Mesendoderm (in vitro differentiated cells): Measurements from ENCODE around the gene TSPEAR. TPM values are rescaled to one million over a fixed set of nuclear protein-coding genes. Genes with fewer than 3 reads are reported as not detected.

ENCODE experiments used
- DNase-seq: peaks from one replicate; pipeline ENCODE4 v3.0.0; 2013
- H2AK5ac ChIP-seq: 2 replicates; pipeline ENCODE4 v1.6.1; 2013; ENCODE audit warnings: low read length, inconsistent platforms
- H2BK120ac ChIP-seq: 2 replicates; pipeline ENCODE4 v1.6.1; 2013; ENCODE audit warnings: low read depth, mild to moderate bottlenecking, low read length, moderate library complexity, mixed read lengths
- H2BK15ac ChIP-seq: replicated peaks from 2 replicates; pipeline ENCODE4 v1.6.1; 2013; ENCODE audit warnings: low read depth, mild to moderate bottlenecking, moderate library complexity
- H2BK5ac ChIP-seq: 2 replicates; pipeline ENCODE4 v1.6.1; 2013; ENCODE audit warnings: low read length, inconsistent platforms
- H3K18ac ChIP-seq: 2 replicates; pipeline ENCODE4 v1.6.1; 2013; ENCODE audit warnings: mild to moderate bottlenecking, low read length, mixed read lengths
- H3K23ac ChIP-seq: one replicate; pipeline ENCODE4 v1.6.1; 2013; ENCODE audit warnings: low read length
- H3K27ac ChIP-seq: 2 replicates; pipeline ENCODE4 v1.5.1; 2013; ENCODE audit warnings: low read depth, mild to moderate bottlenecking, inconsistent platforms, low read length, moderate library complexity
- H3K27me3 ChIP-seq: 2 replicates; pipeline ENCODE4 v1.6.1; 2013; ENCODE audit warnings: low read length, control low read depth, mild to moderate bottlenecking, inconsistent platforms; ENCODE audit not compliant: insufficient read depth, poor library complexity
- H3K36me3 ChIP-seq: 2 replicates; pipeline ENCODE4 v1.6.1; 2013; ENCODE audit warnings: low read length, inconsistent platforms; ENCODE audit not compliant: control insufficient read depth, insufficient read depth
- H3K4ac ChIP-seq: one replicate; pipeline ENCODE4 v1.6.1; 2013; ENCODE audit warnings: low read depth, mild to moderate bottlenecking, low read length, moderate library complexity
- H3K4me1 ChIP-seq: 2 replicates; pipeline ENCODE4 v1.6.1; 2013; ENCODE audit warnings: low read depth, low read length, inconsistent platforms; ENCODE audit not compliant: control insufficient read depth
- H3K4me2 ChIP-seq: 2 replicates; pipeline ENCODE4 v1.6.1; 2013; ENCODE audit warnings: low read length
- H3K4me3 ChIP-seq: 2 replicates; pipeline ENCODE4 v1.5.1; 2013; ENCODE audit warnings: mild to moderate bottlenecking, low read length
- H3K56ac ChIP-seq: one replicate; pipeline ENCODE4 v1.6.1; 2013; ENCODE audit warnings: low read length
- H3K79me1 ChIP-seq: 2 replicates; pipeline ENCODE4 v1.6.1; 2013; ENCODE audit warnings: low read length, inconsistent platforms
- H3K79me2 ChIP-seq: 2 replicates; pipeline ENCODE4 v1.6.1; 2013; ENCODE audit warnings: mild to moderate bottlenecking, low read length; ENCODE audit not compliant: control insufficient read depth, insufficient read depth
- H3K9ac ChIP-seq: 2 replicates; pipeline ENCODE4 v1.6.1; 2013; ENCODE audit warnings: low read length, inconsistent platforms
- H4K5ac ChIP-seq: one replicate; pipeline ENCODE4 v1.6.1; 2013; ENCODE audit warnings: low read length
- H4K8ac ChIP-seq: one replicate; pipeline ENCODE4 v1.6.1; 2013; ENCODE audit warnings: low read depth, mild to moderate bottlenecking, control low read depth, low read length, moderate library complexity
- WGBS: extraction: QIAGEN DNeasy Blood & Tissue Kit; methylation state at CpG from one replicate; pipeline ENCODE4 v1.1.7; 2013; ENCODE audit warnings: low lambda C conversion rate, missing lambda C conversion rate; ENCODE audit not compliant: insufficient coverage; ENCODE audit errors: extremely low coverage; 5-methylcytosine and 5-hydroxymethylcytosine counted together
- polyA plus RNA-seq, 2 experiments: library from polyadenylated mRNA; stranded (reverse); fragments of 200-250 nt; gene quantifications; one replicate each; pipeline ENCODE4 v1.2.3, GENCODE V29; 2013

TSPEAR gene
- 1.7 TPM for polyA plus RNA-seq (2013, experiment 1 of 2)
- polyA plus RNA-seq (2013, experiment 2 of 2), result 1.5 TPM

DNA sequence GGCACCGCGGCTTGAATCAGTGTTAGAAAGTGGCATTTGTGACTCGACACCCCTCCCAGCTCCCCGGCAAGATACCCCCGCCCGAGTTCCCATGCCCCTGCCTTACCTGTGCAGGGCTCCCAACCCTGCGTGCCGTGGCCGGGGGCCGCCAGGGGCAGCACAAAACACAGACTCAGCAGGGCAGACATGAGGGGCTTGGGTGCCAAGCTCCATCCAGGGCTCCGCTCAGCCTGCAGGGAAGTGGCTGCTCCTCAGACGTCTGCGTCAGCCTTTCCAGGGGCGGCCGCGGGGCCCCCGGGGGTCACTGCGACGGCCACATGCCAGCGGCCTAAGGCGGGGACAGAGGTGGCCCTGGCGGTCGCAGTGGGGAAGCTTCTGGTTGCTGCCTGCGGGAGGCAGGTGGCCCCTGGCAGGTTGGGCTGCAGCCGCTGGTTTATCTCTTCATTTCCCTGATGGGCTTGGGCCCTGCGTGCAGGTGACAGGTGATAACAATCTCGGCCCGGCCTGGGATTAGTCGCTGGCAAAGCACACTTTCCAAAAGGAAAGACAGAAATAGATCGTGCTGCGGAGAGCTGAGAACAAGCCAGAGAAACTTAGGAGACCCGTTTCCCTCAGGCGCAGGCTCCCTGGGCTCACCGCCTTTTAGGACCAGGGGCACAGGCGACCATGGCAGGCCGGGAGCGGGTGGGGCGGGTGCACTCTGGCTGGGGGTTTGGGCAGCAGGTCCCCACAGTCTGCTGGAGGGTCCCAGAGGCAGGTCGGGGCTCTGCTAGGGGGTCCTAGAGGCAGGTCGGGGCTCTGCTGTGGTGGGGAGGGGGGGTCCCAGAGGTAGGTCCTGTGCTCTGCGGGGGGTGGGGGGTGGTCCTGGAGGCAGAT lies at the start of gene TSPEAR:
Gene TSPEAR, minus strand, starts transcription at position 246 of the 876 bp plus-strand sequence. Its CDS starts 58 bp downstream, at position 188.
- Histone ChIP-seq H3K4me2 (peak within 1 kb of the TSS; percentile 66), H4K8ac (no peak within 1 kb of the TSS), H3K9ac (peak within 1 kb of the TSS; percentile 60), H4K5ac (no peak within 1 kb of the TSS), H3K27me3 (no peaks in the 10 kb centered on the region), H3K36me3 (no peaks in the 10 kb centered on the region), H3K23ac (no peak within 1 kb of the TSS), H2BK5ac (no peak within 1 kb of the TSS), H3K4ac (peak within 1 kb of the TSS; percentile 41), H2BK15ac (no peak within 1 kb of the TSS), H3K27ac (peak within 1 kb of the TSS; percentile 48), H3K18ac (peak within 1 kb of the TSS; percentile 65), H2BK120ac (peak within 1 kb of the TSS; percentile 19), H3K56ac (peak within 1 kb of the TSS; percentile 85), H2AK5ac (no peak within 1 kb of the TSS), H3K79me1 (no peaks in the 10 kb centered on the region), H3K79me2 (no peaks in the 10 kb centered on the region), H3K4me3 (peak within 1 kb of the TSS; percentile 9), H3K4me1 (peaks cover 20% of the 10 kb centered on the region)
- WGBS, result no CpG with 5 or more reads among the region's 41 CpGs
- peak; percentile 76 for DNase-seq

DNA sequence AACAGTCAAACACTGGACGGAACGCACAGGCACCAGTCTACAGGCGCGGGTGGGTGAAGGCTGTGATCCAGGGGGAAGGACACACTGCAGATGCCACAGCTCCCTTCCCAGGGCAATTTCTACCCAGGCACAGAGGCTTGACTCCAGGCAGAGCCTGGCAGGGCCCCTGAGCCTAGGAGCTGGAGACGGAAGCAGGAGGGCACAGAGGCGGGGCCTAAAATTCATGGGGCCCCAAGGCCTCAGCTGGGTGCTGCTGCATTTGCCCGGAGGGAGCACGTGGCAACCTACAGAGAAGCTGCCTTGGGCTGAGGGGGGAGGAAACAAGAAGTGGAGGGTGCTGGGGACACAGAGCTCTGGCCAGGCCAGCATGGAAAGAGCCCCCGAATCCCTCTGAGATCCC lies 49.0 kb upstream of the TSPEAR start:
- no peak overlapping the region for H3K23ac ChIP-seq
- DNase-seq, result no peak

DNA sequence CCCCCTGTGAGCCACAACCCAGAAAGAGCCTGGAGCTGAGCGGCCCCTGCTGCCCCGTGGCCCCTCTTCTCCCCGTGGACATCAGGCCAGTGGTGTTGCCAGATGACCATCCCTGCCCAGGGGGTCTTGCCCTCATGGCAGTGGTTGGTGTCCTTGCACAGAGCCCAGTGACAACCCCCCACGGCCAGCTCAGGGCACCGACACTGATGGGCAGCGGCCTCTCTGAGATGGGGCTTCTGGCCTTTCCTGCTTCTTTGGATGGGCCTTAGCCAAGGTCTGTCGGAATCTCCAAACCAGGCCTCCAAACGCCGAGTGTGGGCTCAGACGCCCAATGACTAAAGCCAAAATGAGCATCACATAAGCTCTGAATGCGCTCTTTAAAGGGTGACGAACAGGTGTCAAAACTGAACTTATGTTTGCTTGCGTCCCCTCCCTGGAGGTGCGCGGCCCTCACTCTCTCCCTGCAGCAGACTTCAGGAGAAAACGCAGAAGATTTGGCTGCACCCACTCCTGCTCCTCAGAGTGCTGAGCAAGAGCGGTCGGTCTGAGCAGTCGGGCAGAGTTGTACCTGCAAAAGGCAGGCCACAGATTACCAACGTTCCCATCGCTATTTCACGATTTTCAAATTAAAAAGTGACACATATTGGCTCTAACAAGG lies 48.4 kb upstream of the TSPEAR start:
- no peaks in the 10 kb centered on the region for H3K27me3 ChIP-seq
- no peaks in the 10 kb centered on the region for H3K36me3 ChIP-seq
- H3K9ac ChIP-seq, result no peak overlapping the region
- no peak overlapping the region for H2AK5ac ChIP-seq
- no peak overlapping the region for H4K8ac ChIP-seq
- no peak overlapping the region for H3K23ac ChIP-seq
- H2BK120ac ChIP-seq, result no peak overlapping the region
- no peak overlapping the region for H3K4me2 ChIP-seq
- H2BK5ac ChIP-seq, result no peak overlapping the region
- H2BK15ac ChIP-seq, result no peak overlapping the region
- no peaks in the 10 kb centered on the region for H3K79me1 ChIP-seq
- no peaks in the 10 kb centered on the region for H3K4me1 ChIP-seq
- no peak overlapping the region for H3K18ac ChIP-seq
- no peak overlapping the region for H3K27ac ChIP-seq
- H3K4me3 ChIP-seq, result no peak overlapping the region
- no peak overlapping the region for H4K5ac ChIP-seq
- H3K4ac ChIP-seq, result no peak overlapping the region
- DNase-seq, result no peak
- no peak overlapping the region for H3K56ac ChIP-seq
- no peaks in the 10 kb centered on the region for H3K79me2 ChIP-seq
- no CpG with 5 or more reads among the region's 22 CpGs for WGBS

More for the DNA sequence above, 49.0 kb upstream of the TSPEAR start:
- no CpG with 5 or more reads among the region's 9 CpGs for WGBS
- Histone ChIP-seq H3K4me2 (no peak overlapping the region), H3K4ac (no peak overlapping the region), H3K27ac (no peak overlapping the region), H4K8ac (no peak overlapping the region), H3K4me1 (peaks cover 1% of the 10 kb centered on the region), H2AK5ac (no peak overlapping the region), H3K4me3 (no peak overlapping the region), H3K79me1 (no peaks in the 10 kb centered on the region), H2BK15ac (no peak overlapping the region), H4K5ac (no peak overlapping the region), H3K36me3 (no peaks in the 10 kb centered on the region), H3K56ac (no peak overlapping the region), H3K79me2 (no peaks in the 10 kb centered on the region), H3K18ac (no peak overlapping the region), H3K27me3 (no peaks in the 10 kb centered on the region), H3K9ac (no peak overlapping the region), H2BK120ac (no peak overlapping the region), H2BK5ac (no peak overlapping the region)

- Histone ChIP-seq H2BK120ac (no peak overlapping the region), H3K4me3 (no peak overlapping the region), H3K36me3 (no peaks in the 10 kb centered on the region), H4K8ac (no peak overlapping the region), H3K79me1 (no peaks in the 10 kb centered on the region), H3K4me1 (no peaks in the 10 kb centered on the region), H2BK15ac (no peak overlapping the region), H4K5ac (no peak overlapping the region), H3K27me3 (no peaks in the 10 kb centered on the region), H3K56ac (no peak overlapping the region), H3K23ac (no peak overlapping the region), H3K27ac (no peak overlapping the region), H3K79me2 (no peaks in the 10 kb centered on the region), H2BK5ac (no peak overlapping the region), H3K4ac (no peak overlapping the region), H3K9ac (no peak overlapping the region), H3K4me2 (no peak overlapping the region), H3K18ac (no peak overlapping the region), H2AK5ac (no peak overlapping the region)
- DNase-seq, result no peak
- no CpG with 5 or more reads among the region's 26 CpGs for WGBS
These were observed 47.6 kb upstream of the TSPEAR start for GRCh38 chr21:44758781-44759627.

DNA sequence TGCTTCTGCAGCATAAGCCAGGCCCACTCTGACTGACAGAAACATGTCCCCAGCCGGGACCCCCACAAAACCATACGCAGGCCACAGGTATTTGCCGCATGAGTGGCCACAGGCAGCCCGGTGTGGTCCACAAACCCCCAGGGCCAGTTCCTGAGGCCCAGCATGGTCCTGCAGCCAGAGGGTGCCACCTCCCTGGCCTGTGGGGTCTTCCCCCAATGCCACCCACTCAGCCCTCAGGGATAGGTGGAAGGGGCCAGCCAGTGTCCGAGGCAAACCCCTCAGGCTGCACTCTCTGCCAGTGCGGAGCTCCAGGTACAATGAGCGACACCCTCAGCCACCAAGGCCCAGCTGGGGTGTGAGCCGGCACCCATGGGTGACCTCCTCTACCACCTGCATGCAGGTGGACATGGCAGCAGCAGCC lies 46.8 kb upstream of the TSPEAR start:
- H3K9ac ChIP-seq, result no peak overlapping the region
- H4K5ac ChIP-seq, result no peak overlapping the region
- H4K8ac ChIP-seq, result no peak overlapping the region
- H3K27me3 ChIP-seq, result no peaks in the 10 kb centered on the region
- H3K4me1 ChIP-seq, result no peaks in the 10 kb centered on the region
- no peaks in the 10 kb centered on the region for H3K79me2 ChIP-seq
- WGBS, result no CpG with 5 or more reads among the region's 8 CpGs
- H3K36me3 ChIP-seq, result no peaks in the 10 kb centered on the region
- no peak overlapping the region for H2AK5ac ChIP-seq
- H3K79me1 ChIP-seq, result no peaks in the 10 kb centered on the region
- no peak overlapping the region for H2BK15ac ChIP-seq
- DNase-seq, result no peak
- H3K56ac ChIP-seq, result no peak overlapping the region
- H3K4ac ChIP-seq, result no peak overlapping the region
- H3K23ac ChIP-seq, result no peak overlapping the region
- no peak overlapping the region for H2BK120ac ChIP-seq
- no peak overlapping the region for H3K4me3 ChIP-seq
- H3K4me2 ChIP-seq, result no peak overlapping the region
- no peak overlapping the region for H3K18ac ChIP-seq
- H2BK5ac ChIP-seq, result no peak overlapping the region
- H3K27ac ChIP-seq, result no peak overlapping the region
